Heart left ventricle (tissue), 13 donors: ENCODE measurements around the gene DNMT1.

Experiments
- CTCF ChIP-seq, 12 donors: fragments of 200-600 bp; sonication (generic) in 4 of 12; IDR thresholded peaks; one replicate each; pipeline versions ENCODE4 v1.5.0 to v1.8.0; 2018 to 2022; ENCODE audit warnings: antibody characterized with exemption in 12 of 12, mild to moderate bottlenecking in 5 of 12
- POLR2A ChIP-seq, 2 donors: fragments of 450-650 bp; IDR thresholded peaks; one replicate each; pipeline ENCODE4 v1.6.1; 2017; ENCODE audit warnings: antibody characterized with exemption in 2 of 2, mild to moderate bottlenecking in 2 of 2, moderate library complexity in 2 of 2
- donor health status: ischemic (EF 13 %, LVEDD 7.1; RV severe dilation, severe dysfunction).
- donor health status: DM: no; HTN: yes; CAD: no.
- donor health status: DM: no; HTN: no; CAD: no.
- donor health status: ischemic (EF 25% LVEDD 6.9; RV normal size, moderate dysfunction).
- donor health status: ischemic (EF 25% LVEDD 5.7; RV mildly dilated, moderate dysfunction).
- donor health status: ischemic (EF 35%, LVEDD 5.7; RV mildly dilated, moderate dysfunction).
- donor health status: nonischemic (EF 11% LVEDD 7.7; RV severe dilation, severe dysfunction).
- donor health status: DM: yes; HTN: yes; CAD: no.
- donor health status: PGD.
- donor health status: ischemic (EF 29% LVEDD 5.4; RV normal size, mild dysfunction).
- donor health status: nonischemic (EF 23%, LVEDD 6.1; RV moderate dilation, normal function).

- TF ChIP-seq CTCF (IDR thresholded peaks at IDR 0.05), result no peak
- no peak for TF ChIP-seq POLR2A (IDR thresholded peaks at IDR 0.05)
Measured at GRCh38 chr19:10139952-10140351, 54.8 kb downstream of the DNMT1 start.
